ENCODE data around the gene CSRNP2.

Gene CSRNP2

GRCh38 chr12:51077930-51078329 is 5.5 kb downstream of the CSRNP2 start:
- DNase-seq (ENCODE audit: low read depth), result no peak

- DNase-seq (ENCODE audit: low read depth), result no peak
Observed at GRCh38 chr12:51076236-51076930, 7.0 kb downstream of the CSRNP2 start.

GRCh38 chr12:51075390-51075789 is 8.0 kb downstream of the CSRNP2 start:
- DNase-seq (ENCODE audit: low read depth), result no peak

GRCh38 chr12:51071663-51072062 is 11.7 kb downstream of the CSRNP2 start:
- no peak for DNase-seq (ENCODE audit: low read depth)

- no peak for DNase-seq (ENCODE audit: low read depth)
Observed at GRCh38 chr12:51070004-51070403, 13.4 kb downstream of the CSRNP2 start.

GRCh38 chr12:51067771-51068170 is 15.6 kb downstream of the CSRNP2 start:
- no peak for DNase-seq (ENCODE audit: low read depth)

GRCh38 chr12:51067229-51067628 is 16.2 kb downstream of the CSRNP2 start:
- DNase-seq (ENCODE audit: low read depth), result no peak

GRCh38 chr12:51065530-51065929 is 17.9 kb downstream of the CSRNP2 start:
- no peak for DNase-seq (ENCODE audit: low read depth)

GRCh38 chr12:51062631-51063397 is 20.6 kb downstream of the CSRNP2 start:
- no peak for DNase-seq (ENCODE audit: low read depth)

- DNase-seq (ENCODE audit: low read depth), result no peak
Observed at GRCh38 chr12:51059086-51059485, 24.3 kb downstream of the CSRNP2 start.

- no peak for DNase-seq (ENCODE audit: low read depth)
Observed at GRCh38 chr12:51056242-51056641, 27.2 kb downstream of the CSRNP2 start.

- no peak for DNase-seq (ENCODE audit: low read depth)
Observed at GRCh38 chr12:51055060-51055459, 28.3 kb downstream of the CSRNP2 start.

GRCh38 chr12:51051787-51052186 is 31.6 kb downstream of the CSRNP2 start:
- DNase-seq (ENCODE audit: low read depth), result no peak

GRCh38 chr12:51049525-51049924 is 33.9 kb downstream of the CSRNP2 start:
- no peak for DNase-seq (ENCODE audit: low read depth)

GRCh38 chr12:51048661-51049251 is 34.6 kb downstream of the CSRNP2 start:
- no peak for DNase-seq (ENCODE audit: low read depth)

GRCh38 chr12:51047655-51048540 is 35.5 kb downstream of the CSRNP2 start, which contains the start of gene LETMD1:
Gene LETMD1, plus strand, starts transcription at chr12:51048327. Its CDS starts 30 bp downstream, at chr12:51048357.
- peak; percentile 88 for DNase-seq (ENCODE audit: low read depth)

- no peak for DNase-seq (ENCODE audit: low read depth)
Observed at GRCh38 chr12:51036279-51036678, 47.1 kb downstream of the CSRNP2 start.

GRCh38 chr12:51033457-51034089 is 49.8 kb downstream of the CSRNP2 start:
- DNase-seq (ENCODE audit: low read depth), result no peak

- no peak for DNase-seq (ENCODE audit: low read depth)
Observed at GRCh38 chr12:51033048-51033447, 50.3 kb downstream of the CSRNP2 start.

- DNase-seq (ENCODE audit: low read depth), result no peak
Observed at GRCh38 chr12:51028813-51029150, 54.6 kb downstream of the CSRNP2 start.

- DNase-seq (ENCODE audit: low read depth), result no peak
Observed at GRCh38 chr12:51028126-51028812, 55.1 kb downstream of the CSRNP2 start.

Measured in T follicular helper cell (primary cell).